ENCODE measurements around the gene NR4A3.

The NR4A3 gene

GRCh38 chr9:99878651-99879050 is 57.0 kb downstream of the NR4A3 start:
- no peak for DNase-seq (ENCODE audit: low spot score)

- no peak for DNase-seq (ENCODE audit: low spot score)
These were observed 60.1 kb downstream of the NR4A3 start for GRCh38 chr9:99881769-99882168.

GRCh38 chr9:99885747-99886146 is 64.1 kb downstream of the NR4A3 start:
- no peak for DNase-seq (ENCODE audit: low spot score)

GRCh38 chr9:99889120-99889519 is 67.4 kb downstream of the NR4A3 start:
- no peak for DNase-seq (ENCODE audit: low spot score)

- no peak for DNase-seq (ENCODE audit: low spot score)
These were observed 73.1 kb downstream of the NR4A3 start for GRCh38 chr9:99894826-99895225.

GRCh38 chr9:99895510-99895909 is 73.8 kb downstream of the NR4A3 start:
- DNase-seq (ENCODE audit: low spot score), result no peak

GRCh38 chr9:99896119-99896518 is 74.4 kb downstream of the NR4A3 start:
- no peak for DNase-seq (ENCODE audit: low spot score)

GRCh38 chr9:99903393-99903792 is 81.7 kb downstream of the NR4A3 start:
- no peak for DNase-seq (ENCODE audit: low spot score)

GRCh38 chr9:99905833-99906402 is 84.2 kb downstream of the NR4A3 start:
- no peak for DNase-seq (ENCODE audit: low spot score)

GRCh38 chr9:99906403-99907207 is 84.9 kb downstream of the NR4A3 start, which contains the start of gene STX17:
STX17 (plus strand) TSS chr9:99906654; CDS start chr9:99915240, 8,586 bp downstream.
- peak; percentile 63 for DNase-seq (ENCODE audit: low spot score)

GRCh38 chr9:99907208-99907532 is 85.5 kb downstream of the NR4A3 start:
- DNase-seq (ENCODE audit: low spot score), result no peak

GRCh38 chr9:99911600-99911999 is 89.9 kb downstream of the NR4A3 start:
- no peak for DNase-seq (ENCODE audit: low spot score)

Data from pons (tissue), 1 donor.